Endodermal cell (in vitro differentiated cells): Measurements from ENCODE around the gene XPO6. TPM values are rescaled to one million over a fixed set of nuclear protein-coding genes. Genes with fewer than 3 reads are reported as not detected.

Experiments
- DNase-seq: peaks from one replicate; pipeline ENCODE4 v3.0.0-alpha.2; 2017
- H3K27ac ChIP-seq: 2 replicates; pipeline ENCODE4 v1.5.1; 2013; ENCODE audit warnings: mild to moderate bottlenecking, low read depth, low read length, moderate library complexity
- H3K27me3 ChIP-seq: 2 replicates; pipeline ENCODE4 v1.6.1; 2013; ENCODE audit warnings: mild to moderate bottlenecking, low read length, moderate library complexity; ENCODE audit not compliant: insufficient read depth, control insufficient read depth, poor library complexity, severe bottlenecking
- H3K36me3 ChIP-seq: 2 replicates; pipeline ENCODE4 v1.7.0; 2013; ENCODE audit warnings: mild to moderate bottlenecking, low read length, moderate library complexity; ENCODE audit not compliant: control insufficient read depth, insufficient read depth
- H3K4me1 ChIP-seq: one replicate; pipeline ENCODE4 v1.7.0; 2013; ENCODE audit warnings: low read length; ENCODE audit not compliant: control insufficient read depth, insufficient read depth
- H3K4me3 ChIP-seq: 2 replicates; pipeline ENCODE4 v1.5.1; 2013; ENCODE audit warnings: mild to moderate bottlenecking, low read length, moderate library complexity
- H3K9ac ChIP-seq: 2 replicates; pipeline ENCODE4 v1.6.1; 2013; ENCODE audit warnings: mild to moderate bottlenecking, low read length, moderate library complexity; ENCODE audit not compliant: poor library complexity, severe bottlenecking; ENCODE audit errors: extremely low read depth
- H3K9me3 ChIP-seq: 2 replicates; pipeline ENCODE4 v1.6.1; 2013; ENCODE audit warnings: mild to moderate bottlenecking, low read length, moderate library complexity; ENCODE audit not compliant: control insufficient read depth
- H3K27ac Mint-ChIP-seq: 2 replicates; pipeline ENCODE4 v1.8.0; 2020; ENCODE audit warnings: mixed read lengths
- H3K27me3 Mint-ChIP-seq: 2 replicates; pipeline ENCODE4 v1.8.0; 2021; ENCODE audit warnings: mild to moderate bottlenecking, mixed read lengths; ENCODE audit not compliant: insufficient read depth
- H3K36me3 Mint-ChIP-seq: 2 replicates; pipeline ENCODE4 v1.8.0; 2020; ENCODE audit warnings: low read depth, mixed read lengths
- H3K4me1 Mint-ChIP-seq: 2 replicates; pipeline ENCODE4 v1.8.0; 2020; ENCODE audit warnings: mixed read lengths
- H3K4me3 Mint-ChIP-seq: 2 replicates; pipeline ENCODE4 v1.8.0; 2020; ENCODE audit warnings: mild to moderate bottlenecking, moderate library complexity, mixed read lengths
- H3K9me3 Mint-ChIP-seq: 2 replicates; pipeline ENCODE4 v1.8.0; 2020; ENCODE audit warnings: mild to moderate bottlenecking, mixed read lengths
- WGBS, 2 experiments: methylation state at CpG; one replicate each; pipeline versions ENCODE4 v1.1.5 to v1.1.7; 2013; ENCODE audit warnings: missing lambda C conversion rate in 2 of 2, mixed read lengths in 1 of 2; ENCODE audit not compliant: insufficient coverage in 1 of 2, insufficient read length in 1 of 2; 5-methylcytosine and 5-hydroxymethylcytosine counted together
- total RNA-seq, 2 donors: library from RNA; stranded (reverse); fragmentation: NEBNext Ultra II Directional in 1 of 2; extraction: Animal tissue kit (Norgen Biotek cat#: 25700) in 1 of 2; gene quantifications; 2 replicates in 1 of 2; 3 replicates in 1 of 2; pipeline ENCODE4 v1.2.1, GENCODE V29; 2021
- TF ChIP-seq, protein P1 (sequence below): fragments of 200-600 bp; sonication (generic); conservative IDR thresholded peaks from 2 replicates; pipeline ENCODE4 v1.5.0; 2021; ENCODE audit warnings: antibody characterized with exemption, mild to moderate bottlenecking

Gene XPO6
- total RNA-seq, 2 donors from 2014 or later, result 84.7 to 92.4 TPM

DNA sequence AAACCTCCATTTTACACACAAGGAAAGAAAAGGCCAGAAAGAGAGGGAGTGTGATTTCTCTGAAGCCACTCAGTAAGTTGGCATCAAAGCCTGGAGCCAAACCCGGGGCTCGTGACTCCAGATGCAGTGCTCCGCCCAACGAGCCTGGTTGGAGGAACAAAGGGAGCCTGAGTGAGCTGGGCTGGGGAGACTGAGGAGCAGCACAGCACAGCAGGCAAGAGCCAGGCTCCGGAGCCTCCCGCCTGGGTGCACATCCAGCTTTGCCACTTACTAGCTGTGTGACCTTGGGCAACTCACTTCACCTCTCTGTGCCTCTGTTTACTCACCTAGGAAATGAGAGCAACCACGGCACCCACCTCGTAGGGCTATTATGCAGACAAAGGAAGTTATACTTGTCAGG is 153.8 kb downstream of the XPO6 start:
- Histone ChIP-seq H3K27me3 (peaks cover 44% of the 10 kb centered on the region), H3K36me3 (no peaks in the 10 kb centered on the region), H3K27ac (no peak overlapping the region), H3K4me3 (no peak overlapping the region), H3K4me1 (no peaks in the 10 kb centered on the region), H3K9me3 (no peaks in the 10 kb centered on the region), H3K9ac (no peak overlapping the region)
- H3K9me3 Mint-ChIP-seq, result no peaks in the 10 kb centered on the region
- DNase-seq, result no peak
- H3K27ac Mint-ChIP-seq, result no peak overlapping the region
- WGBS, 2 experiments, result 90 to 94% methylated on average over 8 of the region's 8 CpGs
- TF ChIP-seq, protein P1, sequence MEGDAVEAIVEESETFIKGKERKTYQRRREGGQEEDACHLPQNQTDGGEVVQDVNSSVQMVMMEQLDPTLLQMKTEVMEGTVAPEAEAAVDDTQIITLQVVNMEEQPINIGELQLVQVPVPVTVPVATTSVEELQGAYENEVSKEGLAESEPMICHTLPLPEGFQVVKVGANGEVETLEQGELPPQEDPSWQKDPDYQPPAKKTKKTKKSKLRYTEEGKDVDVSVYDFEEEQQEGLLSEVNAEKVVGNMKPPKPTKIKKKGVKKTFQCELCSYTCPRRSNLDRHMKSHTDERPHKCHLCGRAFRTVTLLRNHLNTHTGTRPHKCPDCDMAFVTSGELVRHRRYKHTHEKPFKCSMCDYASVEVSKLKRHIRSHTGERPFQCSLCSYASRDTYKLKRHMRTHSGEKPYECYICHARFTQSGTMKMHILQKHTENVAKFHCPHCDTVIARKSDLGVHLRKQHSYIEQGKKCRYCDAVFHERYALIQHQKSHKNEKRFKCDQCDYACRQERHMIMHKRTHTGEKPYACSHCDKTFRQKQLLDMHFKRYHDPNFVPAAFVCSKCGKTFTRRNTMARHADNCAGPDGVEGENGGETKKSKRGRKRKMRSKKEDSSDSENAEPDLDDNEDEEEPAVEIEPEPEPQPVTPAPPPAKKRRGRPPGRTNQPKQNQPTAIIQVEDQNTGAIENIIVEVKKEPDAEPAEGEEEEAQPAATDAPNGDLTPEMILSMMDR, result no peak
- H3K4me3 Mint-ChIP-seq, result no peak overlapping the region
- no peaks in the 10 kb centered on the region for H3K36me3 Mint-ChIP-seq
- H3K27me3 Mint-ChIP-seq, result peaks cover 54% of the 10 kb centered on the region
- no peaks in the 10 kb centered on the region for H3K4me1 Mint-ChIP-seq

DNA sequence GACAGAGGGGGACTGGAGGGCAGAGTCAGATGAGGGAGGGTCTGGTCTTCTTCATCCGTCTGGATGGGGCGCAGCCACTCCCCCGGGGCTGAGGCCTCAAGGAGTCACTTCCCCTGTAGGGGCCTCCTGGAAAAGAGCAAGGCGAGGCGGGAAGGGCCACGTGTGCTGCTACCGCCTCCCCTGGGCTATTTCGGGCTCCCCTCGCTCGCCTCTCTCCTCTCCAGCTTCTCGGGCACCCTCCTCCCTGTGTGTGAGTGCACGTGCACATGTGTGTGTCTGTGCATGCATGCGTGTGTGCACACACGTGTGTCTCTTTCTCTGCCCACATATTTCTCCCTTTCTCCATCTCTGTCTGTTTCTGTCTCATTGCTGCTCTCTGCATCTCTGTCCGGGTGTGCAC is 158.3 kb downstream of the XPO6 start:
- Mint-ChIP-seq H3K27me3 (peaks cover 16% of the 10 kb centered on the region), H3K9me3 (peaks cover 5% of the 10 kb centered on the region), H3K27ac (no peak overlapping the region), H3K4me1 (no peaks in the 10 kb centered on the region), H3K36me3 (no peaks in the 10 kb centered on the region), H3K4me3 (no peak overlapping the region)
- no peak overlapping the region for H3K4me3 ChIP-seq
- H3K9me3 ChIP-seq, result no peaks in the 10 kb centered on the region
- no peak overlapping the region for H3K9ac ChIP-seq
- DNase-seq, result no peak
- H3K36me3 ChIP-seq, result no peaks in the 10 kb centered on the region
- 78 to 79% methylated on average over 15 of the region's 15 CpGs for WGBS, 2 experiments
- peaks cover 20% of the 10 kb centered on the region for H3K27me3 ChIP-seq
- TF ChIP-seq, protein P1, result no peak
- H3K4me1 ChIP-seq, result no peaks in the 10 kb centered on the region
- no peak overlapping the region for H3K27ac ChIP-seq

DNA sequence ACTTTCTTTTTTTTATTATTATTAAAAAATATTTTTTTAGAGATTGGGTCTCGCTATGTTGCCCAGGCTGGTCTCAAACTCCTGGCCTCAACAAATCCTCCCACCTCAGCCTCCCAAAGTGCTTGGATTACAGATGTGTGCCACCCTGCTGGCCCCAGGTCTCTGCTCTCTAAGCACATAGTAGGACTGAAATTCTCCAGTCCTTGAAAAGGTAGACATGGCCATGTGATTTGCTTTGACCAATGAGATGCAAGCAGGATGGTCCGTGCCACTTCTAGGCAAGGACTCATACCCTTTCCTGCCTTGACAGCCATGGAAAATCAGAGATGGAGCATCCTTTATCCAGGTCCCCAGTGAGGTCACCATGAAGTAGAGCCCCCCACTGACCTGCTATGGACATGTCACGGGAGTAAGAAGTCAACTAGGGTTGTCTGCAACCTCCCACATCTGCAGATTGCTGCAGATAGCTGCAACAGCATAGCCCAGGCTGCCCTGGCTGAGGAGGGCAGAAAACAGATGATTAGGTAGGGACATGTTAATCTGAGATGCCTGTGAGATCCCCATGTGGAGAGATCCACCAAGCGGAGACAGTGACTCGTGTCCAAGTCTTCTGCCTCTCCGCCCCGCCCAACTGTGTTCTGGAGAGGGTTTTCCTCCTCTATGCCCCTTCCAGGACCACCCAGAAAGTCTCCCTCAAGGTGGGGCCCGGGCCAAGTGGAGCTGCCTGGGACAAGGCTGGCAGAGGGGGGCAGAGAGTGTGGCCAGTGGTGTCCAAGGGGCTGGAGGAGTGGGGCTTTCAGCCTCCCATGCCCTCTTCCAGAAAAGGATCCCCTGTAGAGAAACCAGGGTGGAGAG is 159.3 kb downstream of the XPO6 start:
- no peak overlapping the region for H3K9ac ChIP-seq
- no peaks in the 10 kb centered on the region for H3K4me1 Mint-ChIP-seq
- DNase-seq, result no peak
- no peaks in the 10 kb centered on the region for H3K9me3 ChIP-seq
- no peak overlapping the region for H3K27ac Mint-ChIP-seq
- H3K27me3 ChIP-seq, result peaks cover 20% of the 10 kb centered on the region
- no peaks in the 10 kb centered on the region for H3K36me3 Mint-ChIP-seq
- 76 to 88% methylated on average over 6 to 8 of the region's 8 CpGs for WGBS, 2 experiments
- H3K4me1 ChIP-seq, result no peaks in the 10 kb centered on the region
- H3K27me3 Mint-ChIP-seq, result peaks cover 12% of the 10 kb centered on the region
- H3K27ac ChIP-seq, result no peak overlapping the region
- no peaks in the 10 kb centered on the region for H3K36me3 ChIP-seq
- H3K9me3 Mint-ChIP-seq, result peaks cover 5% of the 10 kb centered on the region
- no peak overlapping the region for H3K4me3 Mint-ChIP-seq
- TF ChIP-seq, protein P1, result no peak
- H3K4me3 ChIP-seq, result no peak overlapping the region
